Heart right ventricle (tissue), 16 donors: ENCODE results near the gene DIMT1. TPM values are rescaled to one million over a fixed set of nuclear protein-coding genes. Genes with fewer than 3 reads are reported as not detected.

Source experiments
- ATAC-seq, 8 donors: fragments of 200-7000 bp; cut with Tn5 transposase; one replicate each; pipeline ENCODE4 v1.9.1; 2020; ENCODE audit warnings: mild to moderate bottlenecking in 8 of 8, moderate library complexity in 8 of 8, moderate number of reproducible peaks in 1 of 8
- DNase-seq, 2 donors: peaks; one replicate each; pipeline ENCODE4 v3.0.0-alpha.2; 2020
- H3K27ac ChIP-seq, 10 donors: fragments of 200-600 bp; sonication (generic) in 2 of 10; one replicate each; pipeline versions ENCODE4 v1.5.0 to v1.8.0; 2020 to 2022; ENCODE audit warnings: mild to moderate bottlenecking in 3 of 10
- H3K27me3 ChIP-seq, 7 donors: fragments of 200-600 bp; one replicate each; pipeline ENCODE4 v1.8.0; 2021 to 2022; ENCODE audit warnings: mild to moderate bottlenecking in 2 of 7
- H3K36me3 ChIP-seq, 9 donors: fragments of 200-600 bp; sonication (generic) in 1 of 9; one replicate each; pipeline versions ENCODE4 v1.5.0 to v1.8.0; 2020 to 2022; ENCODE audit warnings: mild to moderate bottlenecking in 2 of 9
- H3K4me1 ChIP-seq, 9 donors: fragments of 200-600 bp; sonication (generic) in 1 of 9; one replicate each; pipeline versions ENCODE4 v1.5.0 to v1.8.0; 2020 to 2022; ENCODE audit warnings: mild to moderate bottlenecking in 4 of 9
- H3K4me3 ChIP-seq, 10 donors: fragments of 200-600 bp; sonication (generic) in 2 of 10; one replicate each; pipeline versions ENCODE4 v1.5.0 to v1.8.0; 2020 to 2022; ENCODE audit warnings: mild to moderate bottlenecking in 7 of 10, moderate library complexity in 2 of 10
- H3K9me3 ChIP-seq, 11 donors: fragments of 200-600 bp in 10 of 11; sonication (generic) in 2 of 11; one replicate each; pipeline versions ENCODE4 v1.5.0 to v1.8.0; 2013 to 2022; ENCODE audit warnings: mild to moderate bottlenecking in 2 of 11, control low read depth in 1 of 11, moderate library complexity in 1 of 11
- WGBS, 2 donors: extraction: QIAGEN DNeasy Blood & Tissue Kit; methylation state at CpG; one replicate each; pipeline ENCODE4 v1.1.7; 2013; ENCODE audit warnings: inconsistent platforms in 1 of 2; 5-methylcytosine and 5-hydroxymethylcytosine counted together
- intact Hi-C, 10 donors: fragments of 100-400 bp; cut with DNase I; formaldehyde crosslinking; loops; one replicate each; pipeline versions ENCODE4 v1.11.1 to v1.14.2; 2022
- polyA plus RNA-seq, 2 donors: library from polyadenylated mRNA; stranded (reverse); fragments of 200-250 nt; gene quantifications; one replicate each; pipeline ENCODE4 v1.2.3, GENCODE V29; 2013
- total RNA-seq, 10 donors: library from RNA; stranded (reverse); fragmentation: NEBNext Ultra II Directional in 3 of 10; extraction: Animal tissue kit (Norgen Biotek cat#: 25700) in 3 of 10; gene quantifications; one replicate each; pipeline versions ENCODE4 v1.2.1 to v1.2.4, GENCODE V29; 2021 to 2023
- TF ChIP-seq, protein P1 (sequence below), 9 donors: fragments of 200-600 bp; sonication (generic) in 2 of 9; IDR thresholded peaks; one replicate each; pipeline versions ENCODE4 v1.5.0 to v1.8.0; 2021 to 2022; ENCODE audit warnings: antibody characterized with exemption in 9 of 9, mild to moderate bottlenecking in 5 of 9, moderate library complexity in 1 of 9
- donor health status: Arrhythmogenic right ventricular cardiomyopathy.
- donor health status: ischemic (EF 13 %, LVEDD 7.1; RV severe dilation, severe dysfunction).
- donor health status: healthy with polysubstance abuse.
- donor health status: DM: no; HTN: yes; CAD: no.
- donor health status: DM: no; HTN: no; CAD: no.
- donor health status: ischemic (EF 25% LVEDD 6.9; RV normal size, moderate dysfunction).
- donor health status: ischemic (EF 25% LVEDD 5.7; RV mildly dilated, moderate dysfunction).
- donor health status: healthy.
- donor health status: DM: yes; HTN: yes; CAD: no.
- donor health status: Ischemic cardiomyopathy.
- donor health status: ischemic (EF 35%, LVEDD 5.7; RV mildly dilated, moderate dysfunction).
- donor health status: nonischemic (EF 11% LVEDD 7.7; RV severe dilation, severe dysfunction).
- donor health status: DM: yes; HTN: yes; CAD: no.
- donor health status: PGD.
- donor health status: ischemic (EF 29% LVEDD 5.4; RV normal size, mild dysfunction).
- donor health status: nonischemic (EF 23%, LVEDD 6.1; RV moderate dilation, normal function).

The DIMT1 gene
- total and polyA plus RNA-seq, 12 donors, result 10.5 to 23.0 (median 18.4) TPM

DNA sequence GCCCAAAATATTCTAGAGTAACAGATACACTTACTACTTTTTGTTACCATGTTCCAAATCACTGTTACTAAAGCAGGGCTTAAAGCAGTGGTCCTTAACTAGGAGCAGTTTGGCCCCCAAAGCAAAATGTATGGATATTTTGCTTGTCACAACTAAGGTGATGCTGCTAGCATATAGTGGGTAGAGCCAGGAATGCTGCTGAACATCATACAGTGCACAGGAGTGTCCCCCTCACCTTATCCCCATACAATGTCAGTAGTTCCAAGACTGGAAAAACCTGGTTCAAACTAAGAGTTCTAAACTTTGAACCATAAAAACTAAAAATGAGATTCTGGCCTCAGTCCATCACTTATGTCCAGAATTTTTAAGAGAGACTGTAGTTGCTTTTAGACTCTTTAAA is 28.1 kb downstream of the DIMT1 start:
- H3K27me3 ChIP-seq, result no peaks in the 10 kb centered on the region
- no peaks in the 10 kb centered on the region for H3K9me3 ChIP-seq
- no peak overlapping the region for H3K4me3 ChIP-seq
- DNase-seq, result no peak
- peaks cover 0 to 99% (median 29%) of the 10 kb centered on the region in 9 donors for H3K36me3 ChIP-seq
- no peaks in the 10 kb centered on the region for H3K4me1 ChIP-seq
- TF ChIP-seq, protein P1, sequence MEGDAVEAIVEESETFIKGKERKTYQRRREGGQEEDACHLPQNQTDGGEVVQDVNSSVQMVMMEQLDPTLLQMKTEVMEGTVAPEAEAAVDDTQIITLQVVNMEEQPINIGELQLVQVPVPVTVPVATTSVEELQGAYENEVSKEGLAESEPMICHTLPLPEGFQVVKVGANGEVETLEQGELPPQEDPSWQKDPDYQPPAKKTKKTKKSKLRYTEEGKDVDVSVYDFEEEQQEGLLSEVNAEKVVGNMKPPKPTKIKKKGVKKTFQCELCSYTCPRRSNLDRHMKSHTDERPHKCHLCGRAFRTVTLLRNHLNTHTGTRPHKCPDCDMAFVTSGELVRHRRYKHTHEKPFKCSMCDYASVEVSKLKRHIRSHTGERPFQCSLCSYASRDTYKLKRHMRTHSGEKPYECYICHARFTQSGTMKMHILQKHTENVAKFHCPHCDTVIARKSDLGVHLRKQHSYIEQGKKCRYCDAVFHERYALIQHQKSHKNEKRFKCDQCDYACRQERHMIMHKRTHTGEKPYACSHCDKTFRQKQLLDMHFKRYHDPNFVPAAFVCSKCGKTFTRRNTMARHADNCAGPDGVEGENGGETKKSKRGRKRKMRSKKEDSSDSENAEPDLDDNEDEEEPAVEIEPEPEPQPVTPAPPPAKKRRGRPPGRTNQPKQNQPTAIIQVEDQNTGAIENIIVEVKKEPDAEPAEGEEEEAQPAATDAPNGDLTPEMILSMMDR (IDR thresholded peaks at IDR 0.05), result no peak
- no peak for ATAC-seq
- intact Hi-C loops, result no loop called here
- H3K27ac ChIP-seq, result no peak overlapping the region

DNA sequence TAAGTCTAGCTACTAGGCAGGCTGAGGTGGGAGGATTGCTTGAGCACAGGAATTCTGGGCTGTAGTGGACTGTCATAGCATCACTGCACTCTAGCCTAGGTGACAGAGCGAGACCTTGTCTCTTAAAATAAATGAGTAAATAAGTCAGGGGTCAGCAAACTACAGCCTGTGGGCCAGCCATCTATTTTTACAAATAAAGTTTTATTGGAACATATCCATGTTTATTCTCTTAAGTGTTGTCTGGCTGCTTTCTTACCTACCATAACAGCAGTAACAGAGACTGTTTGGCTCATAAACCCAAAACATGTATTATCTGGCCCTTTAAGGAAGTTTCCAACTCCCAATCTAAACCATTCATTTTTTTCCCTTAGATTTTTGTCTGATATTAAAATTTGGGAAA is 29.6 kb downstream of the DIMT1 start:
- DNase-seq (no peak), ATAC-seq (no peak)
- intact Hi-C loops, result no loop called here
- TF ChIP-seq, protein P1 (IDR thresholded peaks at IDR 0.05), result no peak
- 100% methylated on average over 1 of the region's 1 CpG for WGBS, 2 donors
- Histone ChIP-seq H3K4me1 (no peaks in the 10 kb centered on the region), H3K4me3 (no peak overlapping the region), H3K27me3 (no peaks in the 10 kb centered on the region), H3K36me3 (peaks cover 0 to 92% (median 28%) of the 10 kb centered on the region in 9 donors), H3K9me3 (no peaks in the 10 kb centered on the region), H3K27ac (no peak overlapping the region)

DNA sequence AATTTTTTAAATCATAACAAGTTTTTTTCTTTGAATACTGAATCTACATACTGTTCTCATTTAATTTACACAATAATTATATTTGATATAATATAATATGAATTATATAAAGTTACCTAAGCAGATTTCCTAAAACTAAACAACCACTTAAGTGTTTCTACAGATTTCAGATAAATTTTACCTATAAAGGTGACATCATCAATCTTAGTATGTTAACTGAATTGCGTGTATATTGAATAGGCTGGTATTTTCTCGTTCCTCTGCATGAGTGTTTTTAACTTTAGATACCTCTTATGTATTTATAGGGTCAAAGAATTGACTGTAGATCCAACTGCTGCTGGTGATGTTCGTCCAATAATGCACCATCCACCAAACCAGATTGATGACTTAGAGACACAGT is 30.3 kb downstream of the DIMT1 start:
- Histone ChIP-seq H3K36me3 (peaks cover 0 to 92% (median 24%) of the 10 kb centered on the region in 9 donors), H3K27ac (no peak overlapping the region), H3K9me3 (no peaks in the 10 kb centered on the region), H3K4me1 (no peaks in the 10 kb centered on the region), H3K4me3 (no peak overlapping the region), H3K27me3 (no peaks in the 10 kb centered on the region)
- DNase-seq, result no peak
- WGBS, 2 donors, result 97 to 98% methylated on average over 3 of the region's 3 CpGs
- intact Hi-C loops, result no loop called here
- no peak for ATAC-seq
- TF ChIP-seq, protein P1 (IDR thresholded peaks at IDR 0.05), result no peak

DNA sequence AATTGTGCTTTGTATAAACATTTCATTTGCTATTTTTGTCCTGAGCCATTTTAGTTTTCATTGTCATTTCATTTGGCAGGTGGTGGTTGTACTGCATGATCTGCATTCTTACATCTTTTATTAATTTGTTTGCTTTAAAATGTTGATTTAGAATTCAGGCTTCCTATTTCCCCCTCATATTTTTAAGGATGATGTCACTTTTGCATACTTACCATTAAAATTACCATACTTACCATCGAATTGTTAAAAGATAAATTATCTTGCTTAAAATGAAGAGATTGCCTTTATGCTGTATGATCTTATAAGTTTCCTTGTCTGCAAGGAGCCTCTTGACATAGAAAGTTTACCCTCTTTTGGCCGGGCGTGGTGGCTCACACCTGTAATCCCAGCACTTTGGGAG is 31.1 kb downstream of the DIMT1 start:
- H3K27ac ChIP-seq, result no peak overlapping the region
- TF ChIP-seq, protein P1 (IDR thresholded peaks at IDR 0.05), result no peak
- peaks cover 0 to 91% (median 21%) of the 10 kb centered on the region in 9 donors for H3K36me3 ChIP-seq
- H3K4me3 ChIP-seq, result no peak overlapping the region
- H3K9me3 ChIP-seq, result no peaks in the 10 kb centered on the region
- H3K4me1 ChIP-seq, result no peaks in the 10 kb centered on the region
- DNase-seq, result no peak
- no peak for ATAC-seq
- intact Hi-C loops, result no loop called here
- no peaks in the 10 kb centered on the region for H3K27me3 ChIP-seq
- 95 to 96% methylated on average over 3 of the region's 3 CpGs for WGBS, 2 donors

DNA sequence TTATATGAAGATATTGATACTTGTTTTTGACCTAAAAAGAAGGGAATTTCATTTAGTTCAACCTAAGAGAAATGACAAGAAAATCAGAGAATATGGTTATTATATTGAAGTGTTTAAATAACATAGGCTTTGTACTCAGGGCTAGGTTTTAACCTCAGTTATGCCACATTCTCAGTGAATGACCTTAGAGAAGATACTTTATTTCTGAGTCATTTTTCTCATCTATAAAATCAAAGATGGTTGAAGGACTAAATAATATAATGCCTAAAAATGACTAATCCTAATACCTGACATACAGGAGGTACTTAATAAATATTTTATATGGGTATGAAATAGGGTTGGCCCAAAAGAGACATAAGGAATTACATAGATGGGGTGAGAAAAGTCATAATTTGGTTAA is 32.3 kb downstream of the DIMT1 start:
- intact Hi-C loops, result no loop called here
- TF ChIP-seq, protein P1 (IDR thresholded peaks at IDR 0.05), result no peak
- no peak for ATAC-seq

More for the DNA sequence above, 32.3 kb downstream of the DIMT1 start:
- Histone ChIP-seq H3K9me3 (no peaks in the 10 kb centered on the region), H3K36me3 (peaks cover 0 to 90% (median 18%) of the 10 kb centered on the region in 9 donors), H3K4me3 (no peak overlapping the region), H3K27ac (no peak overlapping the region), H3K4me1 (no peaks in the 10 kb centered on the region), H3K27me3 (no peaks in the 10 kb centered on the region)
- DNase-seq, result no peak
